NCI-H2171 treated with DMSO at 0.1 percent for 48 hours (cell line): ENCODE results near the gene HAAO.

Source experiments
- DNase-seq: peaks from one replicate; lab custom pipeline; 2025; lab: John Stamatoyannopoulos, UW

The HAAO gene

GRCh38 chr2:42793334-42794270 is 1.2 kb upstream of the HAAO start:
- no peak for DNase-seq

DNA sequence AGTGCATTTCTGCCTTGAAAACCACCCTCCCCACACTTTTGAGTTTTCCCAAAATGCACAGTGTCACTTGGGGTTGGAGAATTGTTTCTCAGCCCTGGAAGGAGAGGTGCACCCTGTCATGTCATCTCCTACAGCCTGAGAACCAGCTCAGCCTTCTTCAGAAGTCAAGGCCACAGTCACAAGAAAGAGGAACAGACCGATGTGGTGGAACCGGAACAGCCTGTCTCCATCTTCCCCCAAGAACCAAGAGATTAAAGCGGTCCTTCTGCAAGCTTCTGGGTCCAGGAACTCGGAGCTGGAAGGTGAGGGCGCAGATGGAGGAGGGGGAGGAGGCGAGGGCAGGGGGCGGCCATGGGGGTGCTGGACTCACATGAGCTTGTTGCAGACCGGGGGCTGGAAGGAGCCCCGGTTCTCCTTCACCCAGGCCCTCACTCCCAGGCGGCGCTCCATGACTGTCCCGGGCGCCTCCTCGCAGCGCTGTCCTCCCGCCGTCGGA is 248 bp downstream of the HAAO start:
- no peak for DNase-seq

GRCh38 chr2:42791606-42792005 is 777 bp downstream of the HAAO start:
- DNase-seq, result no peak

- DNase-seq, result no peak
Observed at GRCh38 chr2:42789751-42790150, 2.6 kb downstream of the HAAO start.

DNA sequence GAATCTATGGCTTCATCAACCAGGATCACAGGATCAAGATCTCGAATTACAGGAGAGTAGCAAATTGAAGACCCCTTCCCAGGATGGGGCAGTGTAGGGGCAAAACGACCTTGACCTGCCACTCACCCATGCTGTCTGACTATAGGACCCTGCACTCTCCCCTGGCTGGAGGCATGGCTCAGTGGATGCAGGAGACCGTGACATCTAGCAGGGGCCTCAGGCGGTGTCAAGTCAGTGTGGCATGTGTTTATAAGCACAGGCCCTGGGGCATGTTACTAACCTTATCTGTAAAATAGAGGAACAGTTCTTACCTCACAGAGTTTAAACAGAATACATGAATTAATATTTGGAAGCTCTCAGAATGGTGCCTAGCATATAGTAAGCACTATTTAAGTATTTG is 3.5 kb downstream of the HAAO start:
- no peak for DNase-seq

GRCh38 chr2:42788478-42788793 is 3.9 kb downstream of the HAAO start:
- no peak for DNase-seq

- no peak for DNase-seq
Observed at GRCh38 chr2:42787788-42788477, 4.5 kb downstream of the HAAO start.

GRCh38 chr2:42787424-42787787 is 5.0 kb downstream of the HAAO start:
- no peak for DNase-seq

DNA sequence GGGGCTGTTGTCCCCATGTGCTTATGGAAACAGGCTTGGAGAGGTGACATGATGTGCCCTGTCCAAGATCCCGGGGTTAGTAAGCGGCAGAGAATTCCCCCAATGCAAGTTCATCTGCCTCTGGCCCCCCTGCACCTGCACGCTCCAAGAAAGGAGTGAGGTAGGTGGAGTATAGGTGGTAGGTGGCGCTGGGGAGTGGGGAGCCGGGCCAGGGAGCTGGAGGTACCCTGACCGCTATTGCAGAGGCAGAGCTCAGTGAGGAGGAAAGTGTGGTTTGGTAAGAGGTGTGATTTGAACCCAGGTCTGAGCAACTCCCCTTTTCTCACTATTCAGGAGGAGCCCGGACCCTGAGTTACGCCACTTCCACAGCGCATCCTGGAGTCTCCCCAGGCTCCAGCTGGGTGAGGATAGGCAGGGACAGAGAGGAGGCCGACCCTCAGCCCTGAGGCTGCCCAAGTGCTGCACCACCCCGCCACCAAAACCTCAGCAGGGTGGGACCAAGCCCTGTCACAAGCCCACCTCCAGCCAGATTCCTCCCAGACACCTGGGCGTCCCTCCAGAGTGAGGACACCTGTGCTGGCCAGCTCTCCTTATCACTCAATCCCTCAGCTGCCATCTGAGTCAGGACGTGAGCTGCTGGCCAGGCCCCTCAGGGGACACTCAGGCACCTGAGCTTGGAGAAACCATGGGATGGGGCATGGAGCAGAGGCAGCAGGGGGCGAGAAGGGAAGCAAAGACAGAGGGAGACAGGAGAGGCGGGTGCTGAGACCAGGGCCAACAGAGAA is 5.6 kb downstream of the HAAO start:
- DNase-seq, result no peak

DNA sequence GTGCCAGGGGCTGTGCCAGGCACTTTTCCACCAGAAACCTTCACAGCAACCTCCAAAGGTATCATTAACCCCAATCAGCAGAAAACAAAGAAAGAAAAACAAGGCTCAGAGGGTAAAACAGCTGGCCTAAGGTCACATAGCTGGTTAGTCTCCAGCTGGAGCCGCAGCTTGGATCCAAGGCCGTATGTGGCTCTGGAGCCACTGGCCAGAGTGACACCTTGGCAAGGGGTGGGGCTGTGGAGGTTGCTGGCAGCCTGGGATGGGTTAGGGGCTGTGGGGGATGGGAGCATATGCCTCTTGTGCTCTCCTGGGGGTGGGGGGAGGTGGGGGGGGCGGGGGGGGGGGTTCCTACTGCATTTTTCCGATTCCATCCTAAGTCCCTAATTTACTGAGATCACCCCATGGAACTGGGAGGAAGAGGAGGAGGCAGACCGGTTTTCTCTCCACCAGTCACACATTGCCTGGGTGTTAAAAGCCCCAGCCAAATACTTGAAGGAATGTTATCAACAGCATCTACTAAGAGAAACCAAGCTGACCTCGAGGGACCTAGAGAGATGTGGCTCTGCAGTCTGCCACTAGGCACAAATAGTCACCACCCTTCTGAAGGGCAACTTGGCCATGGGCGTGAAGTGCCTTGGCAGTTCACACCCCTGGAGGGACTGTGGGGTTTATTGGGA is 8.0 kb downstream of the HAAO start:
- DNase-seq, result no peak

- no peak for DNase-seq
Observed at GRCh38 chr2:42783511-42783910, 8.9 kb downstream of the HAAO start.

GRCh38 chr2:42781181-42781580 is 11.2 kb downstream of the HAAO start:
- no peak for DNase-seq

DNA sequence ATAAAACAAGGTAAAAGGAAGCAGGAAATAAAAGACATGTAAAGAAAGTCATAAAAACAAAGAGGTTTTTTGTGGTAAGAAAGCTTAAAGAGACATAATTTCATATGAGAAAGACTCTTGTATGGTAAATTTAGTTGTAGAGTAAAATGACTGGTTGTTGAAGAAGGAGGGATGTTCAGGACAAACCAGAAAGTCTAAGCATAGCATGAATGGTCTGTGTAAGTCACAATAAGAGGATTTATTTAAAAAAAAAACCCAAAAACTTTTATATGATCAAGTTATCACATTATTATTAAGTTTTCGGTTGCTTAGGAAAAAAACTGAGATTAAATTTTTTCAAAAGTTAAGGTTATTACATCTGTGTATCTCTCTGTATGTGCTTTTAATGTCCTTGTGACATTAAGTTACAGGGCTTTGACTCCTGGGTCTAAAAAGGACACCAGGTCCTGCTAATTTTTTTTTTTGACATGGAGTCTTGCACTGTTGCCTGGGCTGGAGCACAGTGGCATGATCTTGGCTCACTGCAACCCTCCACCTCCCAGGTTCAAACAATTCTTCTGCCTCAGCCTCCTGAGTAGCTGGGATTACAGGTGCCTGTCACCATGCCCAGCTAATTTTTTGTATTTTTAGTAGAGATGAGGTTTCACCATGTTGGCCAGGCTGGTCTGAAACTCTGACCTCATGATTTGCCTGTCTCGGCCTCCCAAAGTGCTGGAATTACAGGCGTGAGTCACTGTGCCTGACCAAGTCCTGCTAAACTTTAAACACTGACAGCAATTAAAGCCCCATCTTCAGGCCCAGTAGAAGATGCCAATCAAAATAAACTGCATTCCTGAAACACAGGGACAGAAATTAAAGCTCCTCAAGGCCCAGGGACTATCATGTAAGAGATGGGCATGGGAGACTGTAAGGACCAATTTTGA is 14.2 kb downstream of the HAAO start:
- DNase-seq, result no peak

DNA sequence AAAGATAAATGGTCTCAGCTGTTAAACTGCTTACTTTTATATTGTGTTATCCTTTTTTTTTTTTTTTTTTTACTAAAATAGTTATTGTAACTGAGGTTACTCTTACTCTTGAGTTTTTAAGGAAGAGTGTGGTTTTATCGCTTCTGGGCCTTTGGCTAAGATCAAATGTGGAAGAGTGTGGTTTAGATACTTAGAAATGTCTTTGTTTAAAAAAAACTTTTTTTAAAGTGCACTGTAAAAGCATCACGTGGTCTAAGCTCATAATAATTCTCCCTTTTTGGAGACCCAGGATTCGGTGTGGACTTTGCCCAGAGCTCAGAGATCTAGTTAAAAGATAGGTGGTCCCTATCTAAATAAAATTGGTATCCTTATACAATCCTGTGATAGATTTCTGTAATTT is 16.6 kb downstream of the HAAO start:
- DNase-seq, result no peak

DNA sequence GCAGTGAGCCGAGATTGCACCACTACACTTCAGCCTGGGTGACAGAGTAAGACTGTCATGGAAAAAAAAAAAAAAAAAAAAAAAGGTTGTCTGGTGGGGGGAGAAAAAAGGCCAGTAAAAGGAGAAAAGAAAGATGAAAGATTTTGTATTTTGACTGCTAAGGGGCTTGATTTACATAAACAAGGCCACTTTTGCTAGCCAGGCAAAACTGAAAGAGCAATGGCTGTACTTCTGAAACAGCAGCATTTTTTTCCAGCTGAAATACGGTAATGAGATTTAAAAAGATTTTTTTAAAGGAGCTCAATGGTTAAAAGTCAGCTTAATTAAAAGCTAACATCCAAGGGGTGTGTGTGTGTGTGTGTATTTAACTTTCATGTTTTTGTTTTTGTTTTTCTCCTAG is 17.2 kb downstream of the HAAO start:
- no peak for DNase-seq

DNA sequence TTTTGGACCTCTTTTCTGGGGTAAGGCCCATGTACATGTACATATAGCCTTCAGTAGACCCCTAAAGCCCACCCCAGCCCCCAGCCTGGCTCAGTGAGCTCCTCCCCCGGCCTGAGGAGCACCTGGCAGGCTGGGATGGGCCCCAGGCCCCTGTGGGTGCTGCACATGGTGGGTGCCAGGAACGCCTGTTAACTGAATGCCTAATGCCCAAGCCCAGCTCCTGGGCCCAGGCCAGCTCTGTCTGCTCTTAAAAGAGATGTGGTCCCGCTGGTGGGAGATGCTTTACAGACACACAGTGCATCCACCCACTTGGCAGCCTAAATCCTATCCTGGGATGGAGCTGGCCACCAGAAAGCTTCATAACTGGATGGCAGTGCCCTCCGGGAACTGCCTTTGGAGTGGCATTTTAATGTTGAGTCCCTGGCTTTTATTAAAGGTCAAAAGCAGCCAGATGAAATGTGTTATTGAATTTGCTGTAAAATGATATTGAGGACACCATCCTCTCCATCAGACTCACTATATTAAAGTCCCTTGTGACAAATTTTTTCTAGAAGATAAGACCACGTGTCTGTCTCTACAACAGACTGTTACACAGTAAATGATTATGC is 20.7 kb downstream of the HAAO start:
- DNase-seq, result no peak

GRCh38 chr2:42770288-42771131 is 21.9 kb downstream of the HAAO start:
- no peak for DNase-seq

DNA sequence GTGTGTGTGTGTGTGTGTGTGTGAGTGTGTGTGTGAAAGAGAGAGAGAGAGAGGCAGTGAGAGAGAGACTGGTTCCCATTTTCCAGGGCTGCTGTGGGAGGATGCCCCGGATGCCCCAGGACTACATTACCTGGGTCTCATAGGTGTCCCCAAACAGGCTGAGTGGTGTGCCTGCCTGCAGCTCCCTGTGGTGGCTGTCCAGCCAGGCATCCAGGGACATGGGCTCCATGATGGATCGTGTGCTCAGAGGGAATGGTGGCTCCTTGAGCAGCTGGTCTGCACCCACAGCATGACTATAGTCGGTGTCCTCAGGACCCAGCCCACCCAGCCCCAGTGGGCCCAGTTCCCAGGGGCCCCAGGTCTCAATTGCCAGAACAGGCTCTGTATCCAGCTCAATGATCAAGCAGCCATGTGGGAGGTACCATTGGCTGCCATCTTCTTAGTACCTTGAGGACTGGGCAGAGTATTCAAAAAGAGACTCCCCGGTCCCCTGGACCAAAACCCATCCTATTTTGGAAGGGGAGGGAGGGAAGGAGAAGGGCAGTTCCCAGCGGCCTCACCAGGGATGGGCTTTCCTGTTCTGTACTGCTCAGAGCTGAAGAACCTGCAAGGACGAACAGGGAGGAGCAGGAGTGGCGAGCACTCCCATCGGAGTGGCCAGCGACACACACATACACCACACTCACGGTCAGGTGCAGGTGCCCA is 22.6 kb downstream of the HAAO start:
- no peak for DNase-seq

GRCh38 chr2:42768706-42769256 is 23.6 kb downstream of the HAAO start:
- no peak for DNase-seq
